Smooth muscle cell (in vitro differentiated cells): Measurements from ENCODE around the gene BMP2. TPM values are rescaled to one million over a fixed set of nuclear protein-coding genes. Genes with fewer than 3 reads are reported as not detected.

ENCODE experiments used
- DNase-seq: peaks from one replicate; lab custom pipeline; 2025; ENCODE audit not compliant: unreplicated experiment; lab: John Stamatoyannopoulos, UW
- H2AFZ ChIP-seq: fragments of 200-600 bp; sonication (generic); 2 replicates; pipeline ENCODE4 v1.6.0; 2016; ENCODE audit warnings: antibody characterized with exemption, low read depth, mild to moderate bottlenecking
- H3F3A ChIP-seq: fragments of 200-600 bp; sonication (generic); 2 replicates; pipeline ENCODE4 v1.6.0; 2017; ENCODE audit warnings: antibody characterized with exemption, low read depth
- H3K27ac ChIP-seq: fragments of 200-600 bp; sonication (generic); 2 replicates; pipeline ENCODE4 v1.5.1; 2016; ENCODE audit warnings: low read depth, mild to moderate bottlenecking
- H3K27me3 ChIP-seq: fragments of 200-600 bp; sonication (generic); 2 replicates; pipeline ENCODE4 v1.6.1; 2016; ENCODE audit warnings: low read depth, mild to moderate bottlenecking
- H3K36me3 ChIP-seq: fragments of 200-600 bp; sonication (generic); 2 replicates; pipeline ENCODE4 v1.5.1; 2016; ENCODE audit warnings: low read depth
- H3K4me1 ChIP-seq: fragments of 200-600 bp; sonication (generic); 2 replicates; pipeline ENCODE4 v1.5.1; 2016; ENCODE audit warnings: low read depth
- H3K4me2 ChIP-seq: fragments of 200-600 bp; sonication (generic); 2 replicates; pipeline ENCODE4 v1.6.0; 2016; ENCODE audit warnings: mild to moderate bottlenecking
- H3K4me3 ChIP-seq: fragments of 200-600 bp; sonication (generic); 2 replicates; pipeline ENCODE4 v1.5.1; 2016; ENCODE audit warnings: mild to moderate bottlenecking
- H3K79me2 ChIP-seq: fragments of 200-600 bp; sonication (generic); 2 replicates; pipeline ENCODE4 v1.6.0; 2016; ENCODE audit warnings: low read depth, mild to moderate bottlenecking
- H3K9ac ChIP-seq: fragments of 200-600 bp; sonication (generic); 2 replicates; pipeline ENCODE4 v1.6.0; 2016; ENCODE audit warnings: low read depth
- H3K9me3 ChIP-seq: fragments of 200-600 bp; sonication (generic); replicated peaks from 2 replicates; pipeline ENCODE4 v1.5.1; 2016; ENCODE audit warnings: low read depth
- H4K20me1 ChIP-seq: fragments of 200-600 bp; sonication (generic); 2 replicates; pipeline ENCODE4 v1.6.0; 2016; ENCODE audit warnings: low read depth
- CTCF ChIP-seq: fragments of 200-600 bp; sonication (generic); IDR thresholded peaks from 2 replicates; pipeline ENCODE4 v1.5.1; 2017; ENCODE audit warnings: borderline replicate concordance, mild to moderate bottlenecking, antibody characterized with exemption; ENCODE audit not compliant: insufficient read depth, poor library complexity, severe bottlenecking
- WGBS: methylation state at CpG from one replicate; pipeline ENCODE4 v1.1.7; 2016; ENCODE audit warnings: low lambda C conversion rate; 5-methylcytosine and 5-hydroxymethylcytosine counted together
- polyA plus RNA-seq: library from polyadenylated mRNA; unstranded; fragments of >200 nt; fragmentation: Nextera tagmentation; extraction: Ambion mirVana; gene quantifications from 2 replicates; pipeline ENCODE4 v1.2.1, GENCODE V29; 2016
- total RNA-seq: library from RNA; depleted of rRNA; stranded (reverse); fragments of >200 nt; gene quantifications from 2 replicates; pipeline ENCODE4 v1.2.3, GENCODE V29; 2014

BMP2 gene
- total and polyA plus RNA-seq, 2 experiments from 2014 or later, result 10.6 to 17.8 TPM

- peaks cover 12% of the 10 kb centered on the region for H4K20me1 ChIP-seq
- no peaks in the 10 kb centered on the region for H3K36me3 ChIP-seq
- H3K27ac ChIP-seq, result no peak overlapping the region
- peaks cover 24% of the 10 kb centered on the region for H3K79me2 ChIP-seq
- H3K4me2 ChIP-seq, result peak overlapping the region; percentile 85
- H3K4me3 ChIP-seq, result peak overlapping the region; percentile 79
- H3K9ac ChIP-seq, result no peak overlapping the region
- peak overlapping the region; percentile 68 for H2AFZ ChIP-seq
- no peak for DNase-seq
- 1% methylated on average over 58 of the region's 70 CpGs for WGBS
- no peak for TF ChIP-seq CTCF
- H3K27me3 ChIP-seq, result no peaks in the 10 kb centered on the region
- no peaks in the 10 kb centered on the region for H3F3A ChIP-seq
- H3K4me1 ChIP-seq, result peaks cover 6% of the 10 kb centered on the region
- H3K9me3 ChIP-seq, result no peaks in the 10 kb centered on the region
Measured at GRCh38 chr20:6768228-6769140, 998 bp downstream of the BMP2 start.

- H2AFZ ChIP-seq, result peak overlapping the region; percentile 58
- H3K27me3 ChIP-seq, result no peaks in the 10 kb centered on the region
- WGBS, result 2% methylated on average over 53 of the region's 55 CpGs
- peak overlapping the region; percentile 85 for H3K4me2 ChIP-seq
- TF ChIP-seq CTCF, result no peak
- H3K4me3 ChIP-seq, result peak overlapping the region; percentile 79
- H3K9me3 ChIP-seq, result no peaks in the 10 kb centered on the region
- H3K9ac ChIP-seq, result peak overlapping the region; percentile 34
- peak; percentile 17 for DNase-seq
- H3F3A ChIP-seq, result no peaks in the 10 kb centered on the region
- H4K20me1 ChIP-seq, result peaks cover 18% of the 10 kb centered on the region
- H3K4me1 ChIP-seq, result peaks cover 6% of the 10 kb centered on the region
- H3K36me3 ChIP-seq, result no peaks in the 10 kb centered on the region
- H3K79me2 ChIP-seq, result peaks cover 38% of the 10 kb centered on the region
- H3K27ac ChIP-seq, result no peak overlapping the region
Measured at GRCh38 chr20:6769903-6770785, 2.7 kb downstream of the BMP2 start.

GRCh38 chr20:6770786-6771100 lies 3.3 kb downstream of the BMP2 start:
- H3K4me2 ChIP-seq, result peak overlapping the region; percentile 85

More at GRCh38 chr20:6770786-6771100, 3.3 kb downstream of the BMP2 start:
- Histone ChIP-seq H3K27me3 (no peaks in the 10 kb centered on the region), H3K36me3 (no peaks in the 10 kb centered on the region), H3K9ac (peak overlapping the region; percentile 34), H3K79me2 (peaks cover 38% of the 10 kb centered on the region), H4K20me1 (peaks cover 18% of the 10 kb centered on the region), H2AFZ (peak overlapping the region; percentile 58), H3K4me1 (peaks cover 6% of the 10 kb centered on the region), H3F3A (no peaks in the 10 kb centered on the region), H3K9me3 (no peaks in the 10 kb centered on the region), H3K27ac (no peak overlapping the region), H3K4me3 (peak overlapping the region; percentile 79)
- TF ChIP-seq CTCF, result no peak
- DNase-seq, result no peak
- 19% methylated on average over 3 of the region's 3 CpGs for WGBS
